Activated gamma-delta T cell treated with Interleukin-2 at 50 U/mL for 16 hours (primary cell): Measurements from ENCODE around the gene ZNF791.
A peak's percentile ranks its signal among the peaks of the same experiment; 100 is the strongest.
"Not testable (repeated sequence)": the region's sequence is repeated elsewhere in the genome, so short reads cannot be mapped to it uniquely, and the experiment has no call there.

Source experiments
- DNase-seq: peaks from one replicate; pipeline ENCODE4 v3.0.0-alpha.2; 2020

Gene ZNF791

DNA sequence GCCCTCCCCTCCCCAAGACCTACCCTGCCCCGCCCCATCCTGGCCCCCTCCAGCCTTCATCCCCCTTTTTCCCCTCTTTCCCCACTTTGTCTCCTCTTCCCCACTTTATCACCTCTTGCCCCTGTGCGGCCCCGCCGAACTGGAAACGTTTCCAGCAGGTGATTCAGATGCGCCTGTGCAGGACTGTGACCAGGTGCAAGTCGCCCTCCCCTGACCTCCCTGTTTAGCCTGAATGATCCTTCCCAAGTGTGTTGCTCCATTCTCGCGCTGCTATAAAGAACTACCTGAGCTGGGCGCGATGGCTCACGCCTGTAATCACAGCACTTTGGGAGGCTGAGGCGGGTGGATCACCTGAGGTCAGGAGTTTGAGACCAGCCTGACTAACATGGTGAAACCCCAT is 25.9 kb downstream of the ZNF791 start:
- DNase-seq = no peak

DNA sequence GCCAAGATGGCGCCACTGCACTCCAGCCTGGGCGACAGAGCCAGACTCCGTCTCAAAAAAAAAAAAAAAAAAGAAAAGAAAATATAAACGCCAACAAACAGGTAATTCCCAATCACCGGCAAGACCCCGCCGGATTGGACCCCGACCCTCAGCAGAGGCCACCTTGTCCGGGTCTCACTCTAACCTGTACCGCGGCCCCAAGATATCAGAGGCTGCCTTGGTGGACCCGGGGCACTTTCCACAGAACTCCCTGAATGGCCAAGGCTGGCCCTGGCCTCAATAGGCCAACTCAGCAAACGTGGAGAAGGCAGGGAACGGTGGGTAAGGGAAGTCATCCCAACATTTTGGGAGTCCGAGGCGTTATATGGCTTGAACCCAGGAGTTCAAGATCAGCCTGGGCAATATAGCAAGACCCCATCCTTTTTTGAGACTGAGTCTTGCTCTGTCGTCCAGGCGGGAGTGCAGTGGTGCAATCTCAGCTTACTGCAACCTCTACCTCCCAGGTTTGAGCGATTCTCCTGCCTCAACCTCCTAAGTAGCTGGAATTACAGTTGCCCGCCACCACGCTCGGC is 28.0 kb downstream of the ZNF791 start:
- no peak for DNase-seq

DNA sequence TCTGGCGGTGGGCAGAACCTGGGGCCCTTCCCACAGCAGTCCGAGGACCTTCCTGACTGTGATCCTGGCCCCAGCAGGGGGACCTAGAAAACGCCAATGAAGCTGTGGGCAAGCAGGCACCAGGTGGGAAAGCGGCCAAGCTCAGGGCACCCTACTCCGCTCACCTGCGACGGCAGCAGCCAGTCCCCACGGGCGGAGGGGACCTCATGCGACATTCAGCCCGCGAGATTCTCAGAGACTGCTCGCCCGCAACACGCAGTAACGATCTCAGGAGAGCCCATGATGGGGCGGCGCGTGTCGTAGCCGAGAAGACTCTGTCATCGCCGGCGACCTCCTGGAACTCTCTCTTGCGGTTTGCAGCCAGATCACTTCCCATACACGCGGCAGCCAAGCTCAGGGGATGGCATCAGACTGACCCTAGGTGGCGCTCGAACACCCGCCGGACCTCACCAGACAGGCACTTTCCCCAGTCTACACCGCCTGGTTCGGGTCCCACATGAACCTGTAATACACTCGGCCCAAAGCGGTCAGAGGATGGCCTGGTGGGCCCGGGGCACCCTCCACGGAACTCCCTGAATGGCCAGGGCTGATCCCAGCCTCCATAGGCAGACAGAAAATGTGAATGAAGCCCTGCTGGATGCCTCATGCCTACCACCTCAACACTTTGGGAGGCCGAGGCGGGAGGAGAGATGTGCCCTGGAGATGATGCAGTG is 29.3 kb downstream of the ZNF791 start:
- peak; percentile 83 for DNase-seq

- no peak for DNase-seq
Measured at GRCh38 chr19:12641456-12641855, 30.7 kb downstream of the ZNF791 start.

- no peak for DNase-seq
Measured at GRCh38 chr19:12642506-12642905, 31.8 kb downstream of the ZNF791 start.

DNA sequence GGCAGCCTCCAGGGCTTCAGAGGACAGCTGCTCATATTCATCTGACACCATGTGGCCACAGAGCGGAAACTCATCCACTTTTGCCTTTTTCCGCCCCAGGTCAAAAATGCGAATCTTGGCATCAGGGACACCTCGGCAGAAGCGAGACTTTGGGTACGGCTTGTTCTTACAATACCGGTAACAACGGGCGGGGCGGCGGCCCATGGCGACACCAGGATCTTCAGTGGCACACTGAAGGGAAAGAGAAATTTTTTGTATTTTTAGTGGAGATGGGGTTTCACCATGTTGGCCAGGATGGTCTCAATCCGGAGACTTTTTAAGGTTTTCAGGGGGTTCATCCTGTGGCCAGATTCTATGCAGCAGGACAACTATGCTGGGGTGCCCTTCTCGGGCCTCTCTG is 33.0 kb downstream of the ZNF791 start:
- not testable (repeated sequence) for DNase-seq

GRCh38 chr19:12646551-12646950 is 35.8 kb downstream of the ZNF791 start:
- no peak for DNase-seq

DNA sequence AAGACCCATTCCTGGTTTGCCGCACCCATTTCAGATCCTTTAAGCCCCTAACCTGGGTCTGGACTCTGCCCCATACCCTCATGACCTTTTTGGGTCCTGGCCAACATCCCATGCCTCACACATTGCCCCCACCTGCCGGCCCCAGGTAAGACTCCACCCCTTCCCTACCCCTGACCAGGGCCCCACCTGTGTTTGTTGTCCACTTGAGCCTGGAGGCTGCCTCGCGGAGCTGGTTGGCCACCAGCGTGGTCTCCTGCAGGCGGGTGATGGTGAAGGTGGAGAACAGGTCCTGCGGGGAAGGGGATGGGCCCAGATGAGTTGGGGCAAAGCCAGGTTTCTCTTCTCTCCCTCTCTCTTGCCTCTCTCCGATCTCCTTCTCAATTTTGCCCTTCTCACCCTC is 36.3 kb downstream of the ZNF791 start:
- no peak for DNase-seq

DNA sequence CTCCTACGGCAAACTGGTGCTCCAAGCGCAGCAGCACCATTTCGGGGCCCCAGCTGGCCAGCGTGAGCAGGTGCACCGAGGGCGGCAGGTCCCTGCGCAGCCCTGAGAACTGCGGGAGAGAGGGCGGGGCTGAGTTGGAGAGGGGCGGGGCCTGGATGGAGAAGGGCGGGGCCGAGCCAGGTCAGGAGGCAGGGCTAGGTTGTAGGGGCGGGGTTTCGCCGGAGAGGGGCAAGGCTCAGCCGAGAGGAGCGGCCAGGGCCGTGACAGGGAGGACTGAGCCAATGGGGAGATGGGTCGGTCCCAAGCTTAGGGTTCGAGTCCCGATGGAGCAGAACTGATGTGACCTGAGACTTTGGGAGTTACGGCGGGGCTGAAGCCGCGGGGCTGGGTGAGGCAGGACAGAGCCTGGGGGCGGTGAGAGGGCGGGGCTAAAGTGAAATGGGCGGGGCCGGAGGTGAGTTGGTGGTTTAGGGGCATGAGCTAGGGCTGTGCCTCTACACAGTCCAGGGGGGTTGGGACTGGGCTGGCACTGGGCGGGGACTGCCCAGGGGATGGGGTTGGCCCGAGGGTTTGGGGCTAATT is 36.9 kb downstream of the ZNF791 start:
- DNase-seq = no peak

GRCh38 chr19:12648088-12648487 is 37.4 kb downstream of the ZNF791 start:
- DNase-seq = no peak

DNA sequence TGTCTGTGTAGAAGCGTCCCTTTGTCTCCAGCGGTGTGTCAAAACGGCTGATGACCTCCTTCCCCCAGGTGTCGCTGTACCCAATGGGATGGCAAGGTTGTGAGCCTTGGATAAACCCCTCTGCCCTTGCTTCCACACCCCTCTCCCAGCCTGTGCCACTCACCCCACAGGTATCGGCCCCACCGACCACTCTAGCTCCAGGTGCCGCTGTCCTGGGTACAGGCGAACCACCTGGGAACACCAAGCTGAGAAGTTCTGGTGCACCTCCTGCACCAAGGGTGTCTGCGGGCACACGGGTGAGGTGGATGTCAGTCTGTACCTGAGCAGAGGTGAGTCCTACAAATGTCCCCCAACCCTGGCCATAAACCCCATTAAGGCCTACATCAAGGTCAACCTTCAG is 39.2 kb downstream of the ZNF791 start:
- DNase-seq = no peak

DNA sequence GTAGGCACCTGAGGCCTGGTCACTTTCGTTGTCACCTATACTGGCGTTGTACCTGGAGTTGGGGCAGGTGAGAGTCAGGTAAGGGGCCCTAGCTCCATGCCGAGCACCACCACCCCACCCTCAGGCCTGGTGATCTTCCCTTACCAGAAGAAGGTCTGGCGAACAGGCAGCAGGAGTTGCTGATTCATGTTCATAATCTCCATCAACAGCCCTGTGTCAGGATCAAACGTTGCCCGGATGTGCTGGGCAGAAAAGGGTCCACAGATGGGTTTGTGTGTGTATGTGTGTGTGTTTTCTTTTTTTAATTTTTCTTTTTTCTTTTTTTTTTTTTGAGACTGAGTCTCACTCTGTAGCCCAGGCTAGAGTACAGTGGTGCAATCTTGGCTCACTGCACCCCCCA is 41.5 kb downstream of the ZNF791 start:
- DNase-seq = no peak

DNA sequence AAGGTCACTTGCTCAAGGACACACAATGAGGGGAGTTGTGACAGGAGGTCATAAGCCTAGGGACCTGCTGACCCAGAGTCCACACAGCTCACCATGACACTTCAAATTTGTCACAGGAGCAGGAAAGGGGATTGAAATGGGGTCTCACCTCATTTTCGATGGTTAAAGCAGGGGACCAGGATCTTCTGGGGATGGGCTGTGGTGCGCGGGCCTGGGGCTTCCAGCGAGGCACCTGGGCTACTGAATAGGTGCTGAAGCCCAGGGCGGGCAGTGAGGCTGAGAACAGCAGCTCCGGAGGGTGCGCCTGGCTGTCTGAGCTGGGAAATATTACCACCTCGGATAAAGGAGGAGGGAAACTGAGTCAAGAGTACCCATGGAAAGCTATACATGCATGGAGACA is 44.8 kb downstream of the ZNF791 start:
- DNase-seq = no peak

DNA sequence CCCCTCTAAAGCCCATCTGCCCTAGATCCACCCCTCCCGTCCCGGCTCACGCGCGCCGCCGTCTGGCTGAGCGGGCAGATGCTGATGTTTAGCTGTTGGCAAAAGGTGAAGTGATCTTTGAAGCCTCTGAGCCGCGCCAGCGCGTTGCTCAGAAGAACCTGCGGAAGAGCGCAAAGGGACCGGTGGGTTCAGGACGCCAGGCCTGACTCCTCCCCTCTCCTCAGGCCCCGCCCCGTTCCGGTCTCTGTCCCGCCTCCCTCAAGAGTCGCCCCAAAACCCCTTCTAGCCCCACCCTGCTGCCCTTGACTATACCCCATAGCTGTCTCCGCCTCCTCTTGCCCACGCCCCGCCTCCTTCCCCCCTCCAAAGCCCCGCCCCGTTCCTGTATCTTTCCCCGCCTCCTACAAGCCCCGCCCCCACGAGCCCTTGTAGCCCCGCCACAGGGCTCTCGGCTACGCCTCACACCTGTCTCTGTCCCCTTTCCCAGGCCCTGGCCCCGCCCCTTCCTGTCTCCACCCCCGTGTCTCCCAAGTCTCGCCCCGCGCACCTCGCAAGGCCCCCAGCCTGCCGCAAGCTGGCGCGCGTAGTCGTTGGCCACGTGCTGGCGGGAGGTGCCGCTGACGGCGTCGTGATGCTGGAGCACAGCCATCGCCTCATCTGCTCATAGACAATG is 46.3 kb downstream of the ZNF791 start:
- no peak for DNase-seq

- DNase-seq = no peak
Measured at GRCh38 chr19:12657966-12658365, 47.2 kb downstream of the ZNF791 start.

DNA sequence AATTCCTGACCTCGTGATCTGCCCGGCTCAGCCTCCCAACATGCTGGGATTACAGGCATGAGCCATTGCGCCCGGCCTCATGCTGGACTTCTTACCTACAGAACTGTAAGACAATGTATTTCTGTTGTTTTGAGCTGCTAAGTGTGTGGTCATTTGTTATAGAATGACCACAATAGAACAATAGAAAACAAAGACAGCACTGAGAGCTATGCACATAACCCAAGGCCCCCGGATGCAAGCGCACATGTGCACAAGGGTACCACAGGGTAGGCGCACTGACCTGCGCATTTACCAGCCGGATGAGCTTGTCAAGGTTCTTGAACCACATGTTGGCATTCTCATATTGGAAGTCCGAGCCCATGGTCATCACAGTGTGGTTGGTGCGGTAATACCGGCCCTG is 50.3 kb downstream of the ZNF791 start:
- DNase-seq = no peak

DNA sequence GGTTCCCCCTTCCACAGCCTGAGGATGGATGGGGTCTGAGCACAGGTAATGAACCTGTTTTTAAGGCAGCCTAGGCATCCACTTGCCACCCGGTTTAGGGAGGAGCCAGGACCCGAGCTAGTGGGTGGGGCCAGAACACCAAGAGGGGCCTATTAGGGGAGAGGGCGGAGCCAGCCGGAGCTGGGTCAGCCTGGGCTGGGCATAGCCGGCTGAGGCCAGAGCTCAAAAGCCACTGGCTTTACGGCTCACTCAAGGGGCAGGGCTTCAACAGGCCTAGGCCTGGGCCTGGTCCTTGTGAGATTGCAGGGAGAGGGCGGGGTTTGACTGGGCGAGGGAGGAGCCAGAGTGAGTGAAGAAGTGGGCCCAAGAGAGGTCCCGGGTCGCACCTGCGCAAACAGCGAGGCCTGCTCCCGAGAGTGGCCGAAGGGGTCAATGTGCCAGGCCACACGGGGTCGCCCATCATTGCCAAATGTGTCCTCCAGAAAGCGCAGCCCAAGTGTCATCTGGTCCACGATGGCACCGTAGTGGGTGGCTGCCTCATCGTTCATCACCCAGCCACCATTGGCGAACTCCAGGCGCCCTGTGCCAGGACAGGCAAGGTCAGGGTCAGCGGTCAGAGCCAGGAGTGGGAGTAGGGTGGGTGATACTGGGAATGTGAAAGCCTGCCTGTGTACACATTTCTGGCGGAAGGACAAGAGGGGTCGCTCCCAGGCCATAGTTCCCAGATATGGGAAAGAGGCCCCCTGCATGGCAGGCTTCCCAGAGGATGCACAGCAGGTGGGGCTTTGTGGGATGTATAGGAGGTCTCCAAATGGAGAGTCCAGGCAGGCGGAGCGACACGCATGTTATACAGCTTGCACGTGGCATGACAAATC is 53.9 kb downstream of the ZNF791 start:
- DNase-seq = no peak

DNA sequence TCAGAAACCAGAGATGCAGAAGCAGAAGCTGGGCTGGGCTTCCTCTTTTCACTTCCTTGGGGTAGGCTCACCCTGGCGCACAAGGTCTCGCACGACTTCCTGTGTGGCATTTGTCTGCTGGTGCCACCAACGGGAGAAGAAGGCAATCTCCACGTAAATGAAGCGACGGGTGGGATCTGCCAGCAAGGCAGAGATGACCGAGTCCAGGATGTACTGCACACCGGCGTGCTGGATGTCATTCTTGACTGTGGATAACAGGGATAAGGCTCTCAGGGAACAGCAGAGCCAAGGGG is 54.5 kb downstream of the ZNF791 start:
- peak; percentile 53 for DNase-seq

DNA sequence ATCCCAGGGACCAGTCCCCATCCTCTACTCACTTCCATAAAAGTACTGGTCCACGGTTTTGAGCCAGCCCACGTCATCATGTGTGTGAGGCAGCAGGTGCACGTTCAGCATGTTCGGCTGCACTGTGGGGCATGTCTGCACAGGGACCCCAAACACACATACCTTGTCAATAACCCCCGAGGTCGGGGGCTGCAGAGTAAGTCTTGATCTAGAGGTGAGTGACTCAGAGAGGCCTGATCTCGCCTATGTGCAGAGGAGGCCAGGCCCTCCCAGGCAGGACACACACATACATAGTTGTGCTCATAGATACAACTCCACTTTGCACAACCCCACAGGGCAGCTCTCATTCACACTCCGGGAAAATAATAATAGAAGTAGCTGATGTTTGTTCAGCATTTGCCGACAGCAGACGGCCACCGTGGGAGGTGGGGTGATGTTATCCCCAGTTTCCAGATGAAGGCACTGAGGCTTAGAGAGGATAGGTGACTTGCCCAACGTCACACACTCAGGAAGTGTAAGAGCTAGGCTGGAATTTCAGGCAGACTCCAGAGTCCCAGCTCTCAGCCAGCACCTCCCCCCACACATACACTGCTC is 55.0 kb downstream of the ZNF791 start:
- DNase-seq = no peak

- peak; percentile 69 for DNase-seq
Measured at GRCh38 chr19:12666265-12667048, 55.7 kb downstream of the ZNF791 start, which contains the start of the genes MAN2B1 and WDR83. Gene MAN2B1 (minus strand): TSS chr19:12666742. CDS start chr19:12666701, 41 bp downstream. Gene WDR83 (plus strand): TSS chr19:12666807. CDS start chr19:12669791, 2,984 bp downstream.

- DNase-seq = no peak
Measured at GRCh38 chr19:12667731-12668302, 57.1 kb downstream of the ZNF791 start.
